Fibroblast of lung (primary cell): ENCODE results near the gene TNFSF12. TPM values are rescaled to one million over a fixed set of nuclear protein-coding genes. Genes with fewer than 3 reads are reported as not detected.

Experiments
- DNase-seq, 2 donors: peaks; one replicate each; pipeline versions ENCODE4 v3.0.0 to v3.0.0-alpha.2; 2010; ENCODE audit warnings: low read depth in 2 of 2
- H2AFZ ChIP-seq: 2 replicates; pipeline ENCODE4 v1.5.1; 2012; ENCODE audit warnings: low read length, control low read depth, inconsistent platforms
- H3K27ac ChIP-seq: 2 replicates; pipeline ENCODE4 v1.5.1; 2011; ENCODE audit warnings: low read length, control low read depth; ENCODE audit not compliant: insufficient read depth
- H3K27me3 ChIP-seq: 2 replicates; pipeline ENCODE4 v1.5.1; 2011; ENCODE audit warnings: mild to moderate bottlenecking, low read length; ENCODE audit not compliant: control insufficient read depth, insufficient read depth
- H3K36me3 ChIP-seq: 2 replicates; pipeline ENCODE4 v1.5.1; 2011; ENCODE audit warnings: low read length; ENCODE audit not compliant: control insufficient read depth, insufficient read depth
- H3K4me1 ChIP-seq: 2 replicates; pipeline ENCODE4 v1.5.1; 2011; ENCODE audit warnings: low read length; ENCODE audit not compliant: control insufficient read depth, insufficient read depth; ENCODE audit errors: extremely low read depth
- H3K4me2 ChIP-seq: 2 replicates; pipeline ENCODE4 v1.5.1; 2011; ENCODE audit warnings: low read length, control low read depth; ENCODE audit not compliant: insufficient read depth; ENCODE audit errors: extremely low read depth
- H3K4me3 ChIP-seq, 4 experiments: fragments of 200-600 bp in 1 of 4; sonication (generic) in 1 of 4; replicated peaks in 1 of 4; 2 replicates each; pipeline ENCODE4 v1.5.1; 2011 to 2016; ENCODE audit warnings: low read length in 4 of 4, low read depth in 3 of 4, mild to moderate bottlenecking in 3 of 4, control low read depth in 2 of 4, inconsistent platforms in 1 of 4, mixed read lengths in 1 of 4; ENCODE audit not compliant: insufficient read depth in 1 of 4; ENCODE audit errors: control extremely low read depth in 1 of 4
- H3K79me2 ChIP-seq: 2 replicates; pipeline ENCODE4 v1.5.1; 2012; ENCODE audit warnings: mild to moderate bottlenecking, low read length, inconsistent platforms; ENCODE audit not compliant: control insufficient read depth, insufficient read depth
- H3K9ac ChIP-seq: 2 replicates; pipeline ENCODE4 v1.5.1; 2011; ENCODE audit warnings: mild to moderate bottlenecking, low read length, control low read depth; ENCODE audit not compliant: insufficient read depth
- H3K9me3 ChIP-seq: 2 replicates; pipeline ENCODE4 v1.5.1; 2012; ENCODE audit warnings: low read depth, low read length; ENCODE audit not compliant: control insufficient read depth, insufficient read depth
- H4K20me1 ChIP-seq: 2 replicates; pipeline ENCODE4 v1.5.1; 2011; ENCODE audit warnings: low read length; ENCODE audit not compliant: control insufficient read depth, insufficient read depth; ENCODE audit errors: extremely low read depth
- CTCF ChIP-seq, 2 donors: IDR thresholded peaks in 1 of 2; conservative IDR thresholded peaks in 1 of 2; 1 replicate in 1 of 2; 2 replicates in 1 of 2; pipeline ENCODE4 v1.5.1; 2011 to 2012; ENCODE audit warnings: low read length in 2 of 2, control low read depth in 1 of 2, inconsistent platforms in 1 of 2, low read depth in 1 of 2, mild to moderate bottlenecking in 1 of 2
- EZH2 ChIP-seq: IDR thresholded peaks from 2 replicates; pipeline ENCODE4 v1.5.1; 2012; ENCODE audit warnings: low read length, control low read depth, mild to moderate bottlenecking; ENCODE audit errors: missing control alignments
- polyA plus RNA-seq, 2 donors: library from polyadenylated mRNA; depleted of rRNA in 1 of 2; stranded (reverse) in 1 of 2; unstranded in 1 of 2; fragments of >200 nt; gene quantifications; 2 replicates each; pipeline ENCODE4 v1.2.1, GENCODE V29; 2011 to 2012; ENCODE audit warnings: missing spikeins in 1 of 2
- total RNA-seq: library from RNA; depleted of rRNA; stranded (reverse); fragments of >200 nt; gene quantifications from 2 replicates; pipeline ENCODE4 v1.2.1, GENCODE V29; 2014

TNFSF12 gene
- total and polyA plus RNA-seq, 2 donors (not counting 1 experiment from before 2014, with no cell fraction given): 9.6 to 34.4 TPM

- no peak overlapping the region for H3K4me2 ChIP-seq
- no peaks in the 10 kb centered on the region for H3K79me2 ChIP-seq
- H2AFZ ChIP-seq: no peak overlapping the region
- no peak overlapping the region for H3K27ac ChIP-seq
- no peaks in the 10 kb centered on the region for H3K27me3 ChIP-seq
- no peak overlapping the region for H3K4me3 ChIP-seq
- H3K4me1 ChIP-seq: no peaks in the 10 kb centered on the region
- no peak for TF ChIP-seq EZH2
- TF ChIP-seq CTCF (conservative IDR thresholded peaks at IDR 0.05 in 1 of 2, IDR thresholded peaks at IDR 0.05 in 1 of 2; ENCODE audit: low read depth in 1 of 2, low read length in 2 of 2): no peak
- no peaks in the 10 kb centered on the region for H4K20me1 ChIP-seq
- H3K36me3 ChIP-seq: peaks cover 38% of the 10 kb centered on the region
- DNase-seq: no peak
- H3K9ac ChIP-seq: no peak overlapping the region
- no peaks in the 10 kb centered on the region for H3K9me3 ChIP-seq
Observed at GRCh38 chr17:7502171-7502847, 46.5 kb upstream of the TNFSF12 start.

GRCh38 chr17:7502987-7503386 is 45.9 kb upstream of the TNFSF12 start:
- no peaks in the 10 kb centered on the region for H3K27me3 ChIP-seq
- H3K4me1 ChIP-seq: no peaks in the 10 kb centered on the region
- H4K20me1 ChIP-seq: no peaks in the 10 kb centered on the region
- H3K4me3 ChIP-seq: no peak overlapping the region
- peak; percentile 6 to 35 for TF ChIP-seq CTCF (conservative IDR thresholded peaks at IDR 0.05 in 1 of 2, IDR thresholded peaks at IDR 0.05 in 1 of 2; ENCODE audit: low read depth in 1 of 2, low read length in 2 of 2)
- no peak for TF ChIP-seq EZH2
- no peak overlapping the region for H3K9ac ChIP-seq
- H3K4me2 ChIP-seq: no peak overlapping the region
- no peaks in the 10 kb centered on the region for H3K9me3 ChIP-seq
- no peak overlapping the region for H3K27ac ChIP-seq
- no peak for DNase-seq
- H2AFZ ChIP-seq: no peak overlapping the region
- peaks cover 31% of the 10 kb centered on the region for H3K36me3 ChIP-seq
- no peaks in the 10 kb centered on the region for H3K79me2 ChIP-seq

- TF ChIP-seq CTCF (conservative IDR thresholded peaks at IDR 0.05 in 1 of 2, IDR thresholded peaks at IDR 0.05 in 1 of 2; ENCODE audit: low read depth in 1 of 2, low read length in 2 of 2) (no peak), EZH2 (no peak)
- no peak overlapping the region for H3K9ac ChIP-seq
- H3K27me3 ChIP-seq: no peaks in the 10 kb centered on the region
- H3K4me3 ChIP-seq: no peak overlapping the region
- no peak overlapping the region for H2AFZ ChIP-seq
- no peak overlapping the region for H3K27ac ChIP-seq
- DNase-seq: no peak
- H3K4me2 ChIP-seq: no peak overlapping the region
- H3K36me3 ChIP-seq: peaks cover 30% of the 10 kb centered on the region
- no peaks in the 10 kb centered on the region for H4K20me1 ChIP-seq
- H3K9me3 ChIP-seq: no peaks in the 10 kb centered on the region
- no peaks in the 10 kb centered on the region for H3K79me2 ChIP-seq
- no peaks in the 10 kb centered on the region for H3K4me1 ChIP-seq
Observed at GRCh38 chr17:7503521-7503920, 45.3 kb upstream of the TNFSF12 start.
